ENCODE data around the gene ACAT2. TPM values are rescaled to one million over a fixed set of nuclear protein-coding genes. Genes with fewer than 3 reads are reported as not detected.
"Not testable (repeated sequence)": the region's sequence is repeated elsewhere in the genome, so short reads cannot be mapped to it uniquely, and the experiment has no call there.

The ACAT2 gene
- total RNA-seq, 1 donor from 2014 or later = 19.4 TPM

DNA sequence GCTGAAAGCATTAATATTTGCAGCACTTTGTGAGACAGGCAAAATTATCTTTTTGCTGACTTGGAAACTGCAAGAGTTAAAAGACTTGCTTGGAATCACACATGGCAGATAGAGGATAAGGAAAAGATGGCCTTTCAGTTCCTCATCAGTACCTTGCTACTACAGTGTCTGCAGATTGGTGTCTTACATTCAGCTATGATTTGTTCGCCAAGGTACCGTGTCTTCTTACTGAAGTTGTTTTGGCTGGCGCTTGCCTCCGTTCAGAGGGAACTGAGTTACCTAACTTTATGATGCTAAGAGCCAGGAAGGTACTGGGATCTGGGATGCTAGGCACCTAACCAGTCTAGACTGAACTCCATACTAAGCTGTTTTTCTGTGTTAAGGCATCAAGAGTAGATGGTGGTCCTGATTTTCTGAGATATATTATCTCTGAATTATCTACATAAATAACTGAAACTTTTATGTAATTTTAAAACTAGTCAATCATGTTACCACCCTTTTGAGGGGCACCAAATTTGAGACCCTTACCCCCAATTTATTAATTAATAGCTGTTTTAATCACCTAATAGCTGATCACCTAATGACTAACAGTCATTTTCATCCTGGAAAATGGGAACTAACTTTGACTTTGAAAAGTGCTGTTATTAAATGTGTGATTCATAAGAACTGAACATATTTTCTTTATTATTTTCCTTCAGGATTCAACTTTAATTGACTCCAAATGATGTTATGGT lies 32.1 kb upstream of the ACAT2 start:
- DNase-seq (ENCODE audit: extremely low read depth, low read depth, low spot score) = no peak

DNA sequence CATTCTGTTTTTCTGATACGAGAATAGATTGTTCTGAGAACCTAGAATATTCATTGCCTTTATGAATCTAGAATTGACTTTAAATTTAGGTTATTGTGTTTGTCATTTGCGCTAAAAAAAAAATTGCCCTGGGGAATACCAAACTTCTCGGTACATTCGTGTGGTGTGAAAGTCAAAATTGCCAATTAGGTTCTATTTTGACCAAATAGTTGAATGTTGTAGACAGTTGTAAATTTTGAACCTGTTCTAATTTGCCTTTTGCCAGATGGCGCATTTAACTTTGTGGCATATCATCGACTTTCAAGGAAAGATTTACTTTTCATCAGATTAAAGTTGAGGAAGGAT lies 31.5 kb upstream of the ACAT2 start:
- DNase-seq (ENCODE audit: extremely low read depth, low read depth, low spot score) = no peak

DNA sequence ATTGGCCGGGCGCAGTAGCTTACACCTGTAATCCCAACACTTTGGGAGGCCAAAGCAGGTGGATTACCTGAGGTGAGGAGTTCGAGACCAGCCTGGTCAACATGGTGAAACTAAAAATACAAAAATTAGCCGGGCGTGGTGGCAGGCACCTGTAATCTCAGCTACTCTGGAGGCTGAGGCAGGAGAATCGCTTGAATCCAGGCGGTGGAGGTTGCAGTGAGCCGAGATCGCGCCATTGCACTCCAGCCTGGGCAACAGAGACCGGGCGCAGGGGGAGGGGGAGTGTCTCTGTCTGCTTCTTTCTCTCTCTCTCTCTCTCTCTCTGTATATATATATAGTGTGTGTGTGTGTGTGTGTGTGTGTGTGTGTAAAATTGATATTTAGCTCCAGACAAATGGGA lies 29.3 kb upstream of the ACAT2 start:
- DNase-seq (ENCODE audit: extremely low read depth, low read depth, low spot score) = not testable (repeated sequence)

DNA sequence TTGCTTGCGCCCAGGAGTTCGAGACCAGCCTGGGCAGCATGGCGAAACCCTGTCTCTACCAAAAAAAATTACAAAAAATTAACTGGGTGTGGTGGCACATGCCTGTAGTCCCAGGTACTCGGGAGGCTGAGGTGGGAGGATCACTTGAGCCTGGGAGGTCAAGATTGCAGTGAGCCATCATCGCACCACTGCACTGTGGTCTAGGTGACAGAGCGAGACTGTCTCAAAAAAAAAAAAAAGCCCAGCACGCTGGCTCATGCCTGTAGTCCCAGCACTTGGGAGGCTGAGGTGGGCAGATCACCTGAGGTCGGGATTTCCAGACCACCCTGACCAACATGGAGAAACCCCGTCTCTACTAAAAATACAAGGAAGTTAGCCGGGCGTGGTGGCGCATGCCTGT lies 28.4 kb upstream of the ACAT2 start:
- not testable (repeated sequence) for DNase-seq (ENCODE audit: extremely low read depth, low read depth, low spot score)

DNA sequence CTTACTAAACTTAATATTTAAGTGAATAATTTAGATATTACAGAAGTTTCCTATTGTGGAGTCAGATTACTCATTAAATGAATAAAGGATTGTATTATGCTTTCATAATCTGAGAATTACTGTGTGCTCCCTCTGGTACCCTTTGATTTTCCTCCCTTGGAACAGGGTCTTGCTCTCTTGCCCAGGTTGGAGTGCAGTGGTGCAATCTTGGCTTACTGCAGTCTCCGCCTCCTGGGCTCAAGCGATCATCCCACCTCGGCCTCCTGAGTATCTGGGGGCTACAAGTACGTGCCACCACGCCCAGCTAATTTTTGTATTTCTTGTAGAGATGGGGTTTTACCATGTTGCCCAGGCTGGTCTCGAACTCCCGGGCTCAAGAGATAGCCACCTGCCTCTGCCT lies 24.9 kb upstream of the ACAT2 start:
- DNase-seq (ENCODE audit: extremely low read depth, low read depth, low spot score) = no peak

DNA sequence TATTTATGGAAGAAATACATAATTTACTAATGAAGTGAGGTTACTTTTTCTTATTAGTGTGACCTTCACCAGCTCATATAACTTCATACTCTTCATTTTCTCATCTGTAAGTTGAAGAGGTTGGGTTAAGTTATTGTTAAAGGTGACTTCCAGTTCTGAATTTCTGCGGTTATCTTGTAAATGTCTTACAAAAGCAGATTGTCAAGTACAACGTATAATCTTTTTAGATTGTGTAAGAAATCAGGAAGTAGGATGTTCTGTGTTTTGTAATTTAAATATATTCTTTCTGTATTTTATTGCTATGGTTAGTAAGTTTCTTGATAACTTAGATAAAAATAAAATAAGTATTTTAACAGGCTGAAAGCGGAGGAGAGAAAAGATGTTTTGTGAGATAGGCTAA lies 22.5 kb upstream of the ACAT2 start:
- no peak for DNase-seq (ENCODE audit: extremely low read depth, low read depth, low spot score)

DNA sequence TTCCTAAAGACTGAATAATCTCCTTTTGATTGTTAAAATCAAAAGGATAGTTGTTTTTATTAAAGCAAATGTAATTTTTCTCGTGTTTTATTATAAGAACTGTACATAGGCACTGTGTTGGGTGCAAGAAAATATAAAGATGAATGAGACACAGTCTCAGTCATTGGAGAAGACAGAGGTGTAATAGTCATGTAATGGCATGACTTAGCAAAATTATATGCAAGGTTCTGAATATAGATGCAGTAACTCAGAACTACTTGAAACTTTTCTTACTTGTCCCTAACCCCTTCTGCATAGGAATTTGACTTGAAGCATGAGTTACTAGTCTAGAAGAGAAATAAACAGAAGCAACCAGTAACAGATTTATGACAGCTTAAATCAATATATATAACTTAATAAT lies 19.7 kb upstream of the ACAT2 start:
- no peak for DNase-seq (ENCODE audit: extremely low read depth, low read depth, low spot score)

DNA sequence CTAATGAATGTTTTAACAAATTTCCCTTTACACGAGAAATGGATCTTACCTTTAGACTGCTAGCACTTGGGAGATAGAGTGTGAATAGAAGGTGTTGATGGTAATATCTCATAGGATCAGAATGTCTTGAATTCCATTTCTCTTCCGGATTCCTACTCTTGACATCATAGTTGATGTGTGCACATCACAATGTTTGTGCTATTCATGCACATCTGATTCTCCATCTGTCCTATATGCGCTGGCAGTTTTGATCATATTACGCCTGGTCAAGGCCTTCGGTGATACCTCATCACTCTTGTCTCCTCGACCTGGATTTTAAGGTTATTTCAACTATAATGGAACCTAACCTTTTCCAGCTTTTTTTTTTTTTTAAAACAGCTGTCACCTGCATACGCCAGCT lies 16.8 kb upstream of the ACAT2 start:
- no peak for DNase-seq (ENCODE audit: extremely low read depth, low read depth, low spot score)

DNA sequence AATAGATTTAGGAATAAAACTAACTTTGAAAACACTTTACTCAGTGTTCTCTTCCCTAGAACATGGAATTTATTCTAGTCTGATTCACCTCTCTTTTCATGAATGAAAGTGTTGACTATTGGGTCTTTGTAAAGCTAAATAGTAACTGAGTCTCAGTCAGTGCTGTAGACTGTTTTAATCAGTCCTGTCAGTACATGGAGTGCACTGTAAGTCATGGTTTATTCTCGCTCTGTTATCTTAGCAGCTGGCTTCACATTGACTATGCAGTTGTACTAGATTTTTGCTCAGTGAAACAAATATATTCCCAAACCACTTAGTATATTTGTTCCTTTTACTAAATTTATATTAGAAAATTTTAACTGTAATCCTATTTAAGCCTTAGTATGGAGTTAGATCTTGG lies 15.1 kb upstream of the ACAT2 start:
- DNase-seq (ENCODE audit: extremely low read depth, low read depth, low spot score) = no peak

DNA sequence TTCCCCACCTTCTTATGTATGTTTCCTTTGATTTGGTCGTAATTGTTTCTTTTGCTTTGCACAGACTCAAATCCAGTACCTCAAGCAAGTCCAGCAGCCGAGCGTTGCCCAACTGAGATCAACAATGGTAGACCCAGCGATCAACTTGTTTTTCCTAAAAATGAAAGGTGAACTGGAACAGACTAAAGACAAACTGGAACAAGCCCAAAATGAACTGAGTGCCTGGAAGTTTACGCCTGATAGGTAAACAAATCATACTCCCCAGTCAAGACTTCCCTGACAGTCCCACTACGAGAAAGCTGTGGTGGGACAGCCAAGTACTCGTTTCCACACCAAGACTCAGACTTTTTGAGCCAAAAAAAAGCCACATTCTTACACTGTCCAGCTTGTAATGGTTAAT lies 13.7 kb upstream of the ACAT2 start:
- DNase-seq (ENCODE audit: extremely low read depth, low read depth, low spot score) = not testable (repeated sequence)

DNA sequence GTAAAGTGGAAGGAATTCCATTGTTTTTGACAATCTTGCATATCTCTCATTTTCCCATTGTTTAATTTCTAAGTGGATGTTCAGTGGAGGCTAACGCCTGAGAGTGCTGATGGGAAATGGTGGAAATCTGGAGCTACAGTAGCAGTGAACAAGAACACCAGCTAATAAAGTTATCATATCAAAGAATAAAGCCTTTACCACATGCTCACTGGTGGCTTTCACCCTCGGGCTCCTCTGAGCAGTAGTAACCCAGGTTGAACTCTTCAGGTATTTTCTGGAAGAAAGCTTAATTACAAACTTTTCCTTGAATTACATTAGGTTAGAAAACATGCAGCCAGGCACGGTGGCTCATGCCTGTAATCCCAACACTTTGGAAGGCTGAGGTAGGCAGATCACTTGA lies 10.4 kb upstream of the ACAT2 start:
- no peak for DNase-seq (ENCODE audit: extremely low read depth, low read depth, low spot score)

DNA sequence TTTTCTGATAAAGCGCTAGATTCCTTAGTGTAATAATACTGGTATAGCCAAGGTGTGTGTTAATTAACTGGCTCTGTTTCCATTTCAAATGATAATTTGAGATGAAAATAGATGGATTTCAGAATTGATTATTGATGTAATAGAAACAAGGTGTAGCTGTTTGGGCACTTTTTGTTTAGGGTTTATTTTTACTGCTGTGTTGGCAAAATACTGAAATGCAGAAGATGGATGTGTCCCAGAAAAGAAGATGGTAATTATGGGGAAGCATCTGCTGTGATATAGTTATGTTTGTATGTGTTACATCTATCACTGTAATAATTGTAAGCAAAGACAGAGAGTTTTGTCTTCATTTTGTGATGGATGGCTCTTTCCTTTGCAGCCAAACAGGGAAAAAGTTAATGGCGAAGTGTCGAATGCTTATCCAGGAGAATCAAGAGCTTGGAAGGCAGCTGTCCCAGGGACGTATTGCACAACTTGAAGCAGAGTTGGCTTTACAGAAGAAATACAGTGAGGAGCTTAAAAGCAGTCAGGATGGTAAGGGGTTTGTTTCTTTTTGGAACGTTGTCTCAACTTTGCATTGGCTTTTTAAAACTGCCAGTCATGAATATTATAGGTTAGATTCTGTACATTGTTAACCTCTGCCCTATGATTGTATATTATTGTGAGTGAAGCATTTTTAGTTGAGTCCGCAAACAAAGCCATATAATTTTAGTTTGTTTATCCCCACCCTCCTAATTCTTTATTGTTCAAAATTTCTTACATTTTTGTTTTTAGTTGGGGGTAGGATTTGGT lies 8.6 kb upstream of the ACAT2 start:
- no peak for DNase-seq (ENCODE audit: extremely low read depth, low read depth, low spot score)

DNA sequence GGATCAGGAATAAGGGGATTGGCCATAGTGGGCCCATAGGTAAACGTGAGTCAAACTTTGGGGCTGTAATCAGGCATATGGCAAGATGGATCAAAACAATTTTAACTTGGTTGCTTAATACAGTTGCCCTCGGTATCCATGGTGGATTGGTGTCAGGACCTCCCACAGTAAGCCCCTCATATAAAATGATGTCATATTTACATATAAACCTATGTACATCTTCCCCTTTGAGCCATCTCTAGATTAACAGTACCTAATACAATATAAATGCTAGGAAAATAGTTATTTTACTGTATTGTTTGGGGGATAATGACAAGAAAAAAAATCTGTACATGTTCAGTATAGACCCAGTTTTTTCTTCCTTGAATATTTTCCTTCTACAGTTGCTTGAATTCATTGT lies 7.4 kb upstream of the ACAT2 start:
- DNase-seq (ENCODE audit: extremely low read depth, low read depth, low spot score) = no peak

DNA sequence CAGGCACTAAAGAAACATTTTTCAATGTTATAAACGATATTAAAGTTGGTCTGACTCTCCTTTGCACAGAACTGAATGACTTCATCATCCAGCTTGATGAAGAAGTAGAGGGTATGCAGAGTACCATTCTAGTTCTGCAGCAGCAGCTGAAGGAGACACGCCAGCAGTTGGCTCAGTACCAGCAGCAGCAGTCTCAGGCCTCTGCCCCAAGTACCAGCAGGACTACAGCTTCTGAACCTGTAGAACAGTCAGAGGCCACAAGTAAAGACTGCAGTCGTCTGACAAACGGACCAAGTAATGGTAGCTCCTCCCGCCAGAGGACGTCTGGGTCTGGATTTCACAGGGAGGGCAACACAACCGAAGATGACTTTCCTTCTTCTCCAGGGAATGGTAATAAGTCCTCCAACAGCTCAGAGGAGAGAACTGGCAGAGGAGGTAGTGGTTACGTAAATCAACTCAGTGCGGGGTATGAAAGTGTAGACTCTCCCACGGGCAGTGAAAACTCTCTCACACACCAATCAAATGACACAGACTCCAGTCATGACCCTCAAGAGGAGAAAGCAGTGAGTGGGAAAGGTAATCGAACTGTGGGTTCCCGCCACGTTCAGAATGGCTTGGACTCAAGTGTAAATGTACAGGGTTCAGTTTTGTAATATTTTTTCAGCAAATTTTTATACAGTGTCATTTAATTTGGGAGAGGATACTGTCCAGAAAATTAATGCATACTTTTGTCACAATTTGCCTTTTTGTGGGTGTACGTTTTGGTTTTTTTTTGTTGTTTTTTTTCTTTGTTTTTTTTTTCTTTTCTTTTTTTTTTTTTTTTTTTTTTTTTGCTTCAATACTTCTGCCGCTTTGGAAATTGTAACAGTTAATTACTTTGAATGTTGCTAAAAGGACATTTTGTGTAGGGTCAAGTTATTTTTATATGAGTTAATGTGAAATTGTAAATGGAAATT lies 6.6 kb upstream of the ACAT2 start:
- no peak for DNase-seq (ENCODE audit: extremely low read depth, low read depth, low spot score)

DNA sequence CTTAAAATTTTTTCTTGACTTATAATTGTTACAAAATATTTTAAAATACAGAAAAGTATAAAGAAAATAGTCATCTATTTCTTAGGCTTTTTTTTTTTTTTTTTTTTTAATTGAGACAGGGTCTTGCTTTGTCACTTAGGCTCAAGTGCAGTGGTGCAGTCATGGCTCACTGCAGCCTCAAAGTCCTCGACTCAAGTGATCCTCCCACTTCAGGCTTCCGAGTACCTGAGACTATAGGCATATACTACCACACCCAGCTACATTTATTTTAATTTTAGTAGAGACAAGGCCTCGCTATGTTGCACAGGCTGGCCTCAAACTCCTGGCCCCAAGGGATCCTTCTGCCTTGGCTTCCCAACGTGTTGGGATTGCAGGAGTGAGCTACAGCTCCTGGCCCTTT lies 5.3 kb upstream of the ACAT2 start:
- DNase-seq (ENCODE audit: extremely low read depth, low read depth, low spot score) = no peak

DNA sequence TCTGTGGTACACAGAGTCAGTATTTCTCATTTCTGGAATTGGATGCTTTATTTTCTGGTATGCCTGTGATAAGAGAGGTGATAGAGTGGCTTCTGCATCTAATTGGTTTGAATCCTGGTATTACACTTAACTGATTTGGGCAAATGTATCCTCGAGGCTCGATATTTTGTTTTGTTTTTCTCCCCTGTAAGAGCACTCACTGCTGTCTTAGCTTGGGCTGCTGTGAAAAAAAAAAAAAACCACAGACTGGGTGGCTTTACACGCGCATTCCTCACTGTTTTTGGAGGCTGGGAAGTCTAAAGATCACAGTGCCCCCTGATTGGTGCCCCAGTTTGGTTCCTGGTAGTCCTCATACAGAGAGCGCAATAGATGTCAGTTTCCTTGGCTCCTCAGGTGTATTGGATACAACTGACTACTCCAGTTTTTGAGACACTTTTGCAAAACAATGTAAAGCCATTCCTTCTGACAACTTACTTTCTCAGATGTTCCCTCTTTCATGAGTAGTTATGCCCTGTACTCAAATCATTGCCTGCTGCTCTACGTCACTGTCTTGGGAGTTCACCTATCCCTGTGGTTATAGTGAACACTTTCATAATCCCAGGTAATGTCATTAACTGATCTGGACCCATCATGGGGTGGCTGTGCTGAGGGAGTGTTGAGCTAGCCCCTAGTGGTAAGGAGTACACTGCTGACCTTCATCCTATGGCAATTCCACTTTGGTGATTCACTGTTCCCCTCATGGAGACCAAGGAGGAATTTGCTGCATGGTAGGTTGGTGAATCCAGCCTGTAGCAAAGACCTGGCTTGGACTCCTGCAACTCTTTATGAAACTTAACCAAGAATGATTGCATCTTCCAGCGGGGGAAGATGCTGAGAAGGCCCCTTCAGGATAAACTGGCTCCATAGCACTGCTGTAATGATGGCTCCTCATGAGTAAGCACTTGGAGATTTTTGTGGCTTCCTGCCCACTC lies 3.5 kb upstream of the ACAT2 start:
- DNase-seq (ENCODE audit: extremely low read depth, low read depth, low spot score) = no peak

DNA sequence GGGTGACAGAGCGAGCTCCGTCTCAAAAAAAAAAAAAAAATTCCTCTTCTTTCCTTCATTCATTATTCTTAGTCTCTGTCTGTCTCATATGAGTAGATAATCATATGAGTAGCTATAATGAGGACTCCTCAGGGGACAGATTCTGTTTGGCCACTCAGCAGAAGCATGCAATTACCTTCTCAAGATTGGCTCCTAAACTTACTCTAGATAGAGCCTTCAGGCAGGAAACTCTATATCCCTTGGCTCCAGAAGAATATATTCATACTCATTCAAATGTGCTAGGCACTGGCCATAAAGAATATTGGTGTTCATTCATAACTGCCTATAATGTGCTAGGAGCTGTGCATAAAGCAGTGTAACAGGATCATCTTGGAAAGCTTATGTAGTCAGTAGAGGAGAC lies 2.2 kb upstream of the ACAT2 start:
- DNase-seq (ENCODE audit: extremely low read depth, low read depth, low spot score) = no peak

DNA sequence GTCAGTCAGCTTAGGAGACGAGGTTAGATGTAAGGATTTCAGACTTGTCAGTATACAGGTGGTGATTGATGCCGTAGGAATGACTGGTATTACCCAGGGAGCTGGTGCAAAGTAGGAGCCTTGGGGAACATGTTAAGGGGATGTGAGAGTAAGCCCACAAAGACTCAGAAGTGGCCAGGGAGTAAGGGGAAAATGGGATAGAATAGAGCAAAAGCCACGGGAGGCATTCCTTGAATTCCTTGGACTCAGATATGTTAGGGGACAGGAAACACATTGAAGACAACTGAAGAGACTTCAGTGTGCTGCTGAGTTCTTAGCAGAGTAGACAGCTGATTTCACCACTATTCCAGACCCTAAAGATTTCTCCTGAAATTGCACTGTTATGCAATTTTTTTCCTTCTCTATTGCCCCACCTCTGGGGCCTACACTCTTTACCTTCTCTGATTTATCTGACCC lies 1.2 kb upstream of the ACAT2 start:
- peak; percentile 41 for DNase-seq (ENCODE audit: extremely low read depth, low read depth, low spot score)

DNA sequence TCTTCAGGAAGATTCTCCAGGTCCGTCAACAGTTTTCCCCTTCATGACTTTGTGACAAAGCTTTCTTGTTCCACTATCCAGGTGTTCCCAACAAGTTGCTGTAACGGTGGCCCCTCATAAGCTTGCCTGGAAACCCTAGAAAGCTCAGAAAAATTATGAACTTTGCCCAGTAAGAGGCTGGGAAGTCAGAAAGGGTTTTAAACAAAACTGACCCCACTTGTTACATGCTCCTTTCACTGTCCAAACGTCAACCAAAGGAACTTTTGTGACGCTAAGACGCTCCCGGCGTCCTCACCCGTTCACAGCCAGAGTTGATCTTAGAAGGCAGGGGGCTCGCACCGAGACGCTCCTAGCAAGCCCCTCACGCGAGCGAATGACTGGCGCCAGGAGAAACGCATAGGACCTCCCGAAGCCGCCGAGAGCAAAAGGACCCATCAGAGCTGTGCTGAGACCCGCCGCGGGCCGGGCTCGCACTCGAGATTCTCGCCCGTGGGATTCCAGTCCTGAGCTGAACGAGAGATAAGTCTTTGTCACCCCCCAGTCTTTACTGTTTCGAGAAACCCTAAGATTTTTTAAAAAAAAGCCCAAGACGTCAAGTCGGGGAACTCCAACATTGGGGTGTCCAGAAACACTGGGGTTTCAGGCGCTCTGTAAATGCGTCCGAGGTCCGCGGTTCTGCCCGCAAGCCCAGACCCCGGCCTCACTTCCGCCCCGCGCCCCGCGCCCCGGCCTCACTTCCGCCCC lies 544 bp upstream of the ACAT2 start:
- DNase-seq (ENCODE audit: extremely low read depth, low read depth, low spot score) = no peak

All from glomerular endothelial cell (primary cell).